HEK293 (cell line): ENCODE results near the gene KLF2.

Source experiments
- CTCF ChIA-PET: fragments of 350-600 bp; formaldehyde crosslinking; extraction: SDS; loops from one replicate; lab custom pipeline; 2021; ENCODE audit warnings: antibody characterized with exemption; lab: Yijun Ruan, JAX
- POLR2A ChIA-PET: fragments of 300-600 bp; formaldehyde crosslinking; extraction: SDS; loops from one replicate; lab custom pipeline; 2020; ENCODE audit warnings: antibody characterized with exemption, inconsistent platforms; lab: Yijun Ruan, JAX
- H3K27ac ChIP-seq: fragments of 200-500 bp; sonication (Bioruptor generic); 2 replicates; pipeline ENCODE4 v1.5.1; 2014; ENCODE audit warnings: low read depth, low read length, control low read depth, inconsistent platforms; ENCODE audit errors: extremely low read depth
- H3K36me3 ChIP-seq, 2 experiments: fragments of 200-500 bp in 1 of 2; sonication (Bioruptor generic) in 1 of 2; 1 replicate in 1 of 2; 2 replicates in 1 of 2; pipeline ENCODE4 v1.5.1; 2014 to 2017; ENCODE audit warnings: inconsistent platforms in 2 of 2, low read length in 2 of 2; ENCODE audit not compliant: control insufficient read depth in 2 of 2, insufficient read depth in 1 of 2
- H3K4me1 ChIP-seq: fragments of 200-500 bp; sonication (Bioruptor generic); 2 replicates; pipeline ENCODE4 v1.5.1; 2014; ENCODE audit warnings: mild to moderate bottlenecking, low read length, inconsistent platforms; ENCODE audit not compliant: control insufficient read depth, insufficient read depth
- H3K4me3 ChIP-seq: 2 replicates; pipeline ENCODE4 v1.5.1; 2011; ENCODE audit warnings: low read depth, mild to moderate bottlenecking, control low read depth, low read length, moderate library complexity
- H3K9me3 ChIP-seq: fragments of 200-500 bp; sonication (Bioruptor generic); 2 replicates; pipeline ENCODE4 v1.5.1; 2014; ENCODE audit warnings: low read depth, low read length, inconsistent platforms; ENCODE audit not compliant: control insufficient read depth, insufficient read depth
- GLIS1 ChIP-seq: fragments of 450-650 bp; formaldehyde crosslinking; IDR thresholded peaks from 2 replicates; pipeline ENCODE4 v1.5.1; 2016; ENCODE audit warnings: missing biosample characterization, missing genetic modification characterization
- HIC1 ChIP-seq: fragments of 450-650 bp; formaldehyde crosslinking; IDR thresholded peaks from 2 replicates; pipeline ENCODE4 v1.5.1; 2016; ENCODE audit warnings: missing biosample characterization, missing genetic modification characterization
- HOXA7 ChIP-seq: sonication (generic); formaldehyde crosslinking; IDR thresholded peaks from 2 replicates; pipeline ENCODE4 v1.8.1; 2022; ENCODE audit warnings: missing genetic modification reagents, borderline replicate concordance
- REST ChIP-seq: fragments of 450-650 bp; formaldehyde crosslinking; IDR thresholded peaks from 2 replicates; pipeline ENCODE4 v1.5.1; 2016; ENCODE audit warnings: missing biosample characterization, missing genetic modification characterization
- SETDB1 ChIP-seq: IDR thresholded peaks from one replicate; pipeline ENCODE4 v1.6.1; 2017; ENCODE audit warnings: mild to moderate bottlenecking, low read length, moderate library complexity, mixed read lengths; ENCODE audit not compliant: insufficient read length
- ZBTB10 ChIP-seq: fragments of 450-650 bp; formaldehyde crosslinking; IDR thresholded peaks from 2 replicates; pipeline ENCODE4 v1.5.1; 2016; ENCODE audit warnings: missing biosample characterization, missing genetic modification characterization
- ZBTB49 ChIP-seq: fragments of 450-650 bp; formaldehyde crosslinking; IDR thresholded peaks from 2 replicates; pipeline ENCODE4 v1.5.1; 2016; ENCODE audit warnings: missing biosample characterization, missing genetic modification characterization, low read depth
- ZIC2 ChIP-seq: fragments of 450-650 bp; formaldehyde crosslinking; IDR thresholded peaks from 2 replicates; pipeline ENCODE4 v1.5.1; 2016; ENCODE audit warnings: missing biosample characterization, missing genetic modification characterization
- ZNF112 ChIP-seq: fragments of 450-650 bp; formaldehyde crosslinking; IDR thresholded peaks from 2 replicates; pipeline ENCODE4 v1.5.0; 2017; ENCODE audit warnings: missing biosample characterization, missing genetic modification characterization
- ZNF148 ChIP-seq: fragments of 450-650 bp; formaldehyde crosslinking; IDR thresholded peaks from 2 replicates; pipeline ENCODE4 v1.5.0; 2017; ENCODE audit warnings: missing biosample characterization, missing genetic modification characterization, borderline replicate concordance
- ZNF223 ChIP-seq: fragments of 450-650 bp; formaldehyde crosslinking; IDR thresholded peaks from 2 replicates; pipeline ENCODE4 v1.5.1; 2016; ENCODE audit warnings: missing biosample characterization, missing genetic modification characterization
- ZNF248 ChIP-seq: fragments of 450-650 bp; formaldehyde crosslinking; IDR thresholded peaks from 2 replicates; pipeline ENCODE4 v1.5.1; 2017; ENCODE audit warnings: missing biosample characterization, missing genetic modification characterization
- ZNF302 ChIP-seq: fragments of 450-650 bp; formaldehyde crosslinking; IDR thresholded peaks from 2 replicates; pipeline ENCODE4 v1.5.1; 2016; ENCODE audit warnings: missing biosample characterization, missing genetic modification characterization, low read depth
- ZNF341 ChIP-seq: fragments of 450-650 bp; formaldehyde crosslinking; IDR thresholded peaks from 2 replicates; pipeline ENCODE4; 2016; ENCODE audit warnings: low read depth, missing biosample characterization, missing genetic modification characterization
- ZNF514 ChIP-seq: fragments of 450-650 bp; formaldehyde crosslinking; IDR thresholded peaks from 2 replicates; pipeline ENCODE4 v1.5.1; 2016; ENCODE audit warnings: missing biosample characterization, missing genetic modification characterization
- ZNF560 ChIP-seq: fragments of 450-650 bp; formaldehyde crosslinking; IDR thresholded peaks from 2 replicates; pipeline ENCODE4 v1.5.1; 2017; ENCODE audit warnings: missing biosample characterization, missing genetic modification characterization, borderline replicate concordance
- ZNF600 ChIP-seq: fragments of 450-650 bp; formaldehyde crosslinking; IDR thresholded peaks from 2 replicates; pipeline ENCODE4 v1.5.1; 2016; ENCODE audit warnings: missing biosample characterization, missing genetic modification characterization
- ZNF621 ChIP-seq: fragments of 450-650 bp; formaldehyde crosslinking; IDR thresholded peaks from 2 replicates; pipeline ENCODE4 v1.5.1; 2017; ENCODE audit warnings: missing biosample characterization, missing genetic modification characterization

Gene KLF2

GRCh38 chr19:16316506-16316882 is 8.1 kb upstream of the KLF2 start (continued):
- TF ChIP-seq REST (tag by site-specific recombination): no peak
- no peak for TF ChIP-seq HOXA7 (CRISPR knock-in tag)
- no peak for TF ChIP-seq ZNF302 (tag by site-specific recombination)
- TF ChIP-seq SETDB1: peak; percentile 89
- no peak for TF ChIP-seq ZNF248 (tag by site-specific recombination)
- TF ChIP-seq ZNF112: no peak
- no peak for TF ChIP-seq ZBTB49
- TF ChIP-seq ZBTB10 (tag by site-specific recombination): no peak
- TF ChIP-seq ZNF621 (tag by site-specific recombination): no peak
- no peak for TF ChIP-seq ZNF341 (tag by site-specific recombination)
- TF ChIP-seq ZNF514: no peak
- no peak for TF ChIP-seq ZNF223 (tag by site-specific recombination)
- no peak for TF ChIP-seq HIC1 (tag by site-specific recombination)
- no peak for TF ChIP-seq ZNF600 (tag by site-specific recombination)
- TF ChIP-seq, all 188 proteins: peak for 4

- CTCF ChIA-PET: interaction anchor here (0.5 to 0.6 kb wide), 2 partner anchors 10 to 74 kb away, joined by 3 read pairs; no protein-coding TSS in a partner anchor
- H3K9me3 ChIP-seq: no peaks in the 10 kb centered on the region
- TF ChIP-seq ZIC2 (tag by site-specific recombination): peak; percentile 72
- peak; percentile 80 for TF ChIP-seq GLIS1 (tag by site-specific recombination)
- TF ChIP-seq ZNF560: no peak
- no peak for TF ChIP-seq ZNF148 (tag by site-specific recombination)
- no peaks in the 10 kb centered on the region for H3K4me1 ChIP-seq
- no peaks in the 10 kb centered on the region for H3K36me3 ChIP-seq
- no peak overlapping the region for H3K27ac ChIP-seq
- POLR2A ChIA-PET: interaction anchor here (0.7 kb wide), 1 partner anchor 1436 kb away, joined by 3 read pairs; no protein-coding TSS in a partner anchor
- no peak overlapping the region for H3K4me3 ChIP-seq
Observed at GRCh38 chr19:16319481-16319880, 5.1 kb upstream of the KLF2 start.
